HepG2 (cell line): ENCODE measurements around the gene SUDS3. TPM values are rescaled to one million over a fixed set of nuclear protein-coding genes. Genes with fewer than 3 reads are reported as not detected.

Experiments
- AGO2 ChIP-seq: fragments of 200-400 bp; formaldehyde crosslinking; optimal IDR thresholded peaks from 2 replicates; pipeline ENCODE3; 2017; ENCODE audit warnings: mild to moderate bottlenecking, low read depth, low read length, moderate library complexity
- ATRX ChIP-seq: sonication (generic); formaldehyde crosslinking; IDR thresholded peaks from 2 replicates; pipeline ENCODE4 v1.4.0; 2020; ENCODE audit warnings: missing genetic modification reagents, borderline replicate concordance
- CTCF ChIP-seq: sonication (generic); formaldehyde crosslinking; IDR thresholded peaks from 2 replicates; pipeline ENCODE4 v1.5.0; 2020; ENCODE audit warnings: mild to moderate bottlenecking, missing genetic modification reagents, moderate library complexity
- GZF1 ChIP-seq: sonication (generic); formaldehyde crosslinking; IDR thresholded peaks from 2 replicates; pipeline ENCODE4 v1.5.1; 2020; ENCODE audit warnings: mild to moderate bottlenecking, missing genetic modification reagents
- HOXA5 ChIP-seq: sonication (generic); formaldehyde crosslinking; IDR thresholded peaks from 2 replicates; pipeline ENCODE4 v1.4.0; 2020; ENCODE audit warnings: missing genetic modification reagents
- IKZF4 ChIP-seq: sonication (generic); formaldehyde crosslinking; IDR thresholded peaks from 2 replicates; pipeline ENCODE4 v1.5.1; 2020; ENCODE audit warnings: borderline replicate concordance, mild to moderate bottlenecking, low read depth, missing genetic modification reagents; ENCODE audit errors: not compliant biosample characterization
- KMT2B ChIP-seq: IDR thresholded peaks from 2 replicates; pipeline ENCODE4 v1.6.1; 2016; ENCODE audit warnings: missing genetic modification reagents, missing compliant biosample characterization
- MTERF4 ChIP-seq: sonication (generic); formaldehyde crosslinking; IDR thresholded peaks from 2 replicates; pipeline ENCODE4 v1.8.0; 2023; ENCODE audit warnings: mild to moderate bottlenecking, missing genetic modification reagents
- NFYB ChIP-seq: sonication (generic); formaldehyde crosslinking; IDR thresholded peaks from 2 replicates; pipeline ENCODE4 v1.4.0; 2020; ENCODE audit warnings: missing genetic modification reagents
- PBX3 ChIP-seq: sonication (generic); formaldehyde crosslinking; IDR thresholded peaks from 2 replicates; pipeline ENCODE4 v1.8.1; 2023; ENCODE audit warnings: missing genetic modification reagents, inconsistent platforms, borderline replicate concordance
- RAD51 ChIP-seq: fragments of 450-650 bp; IDR thresholded peaks from 2 replicates; pipeline ENCODE4 v1.6.1; 2016; ENCODE audit warnings: borderline replicate concordance
- REL ChIP-seq: sonication (generic); formaldehyde crosslinking; conservative IDR thresholded peaks from 2 replicates; pipeline ENCODE4 v1.8.0; 2022; ENCODE audit warnings: mild to moderate bottlenecking, missing genetic modification reagents, moderate library complexity
- SRSF4 ChIP-seq: fragments of 200-400 bp; formaldehyde crosslinking; IDR thresholded peaks from one replicate; pipeline ENCODE4 v1.6.1; 2018; ENCODE audit warnings: mild to moderate bottlenecking, low read depth, low read length, moderate library complexity; ENCODE audit not compliant: poor library complexity, severe bottlenecking
- TRIM22 ChIP-seq: fragments of 450-650 bp; IDR thresholded peaks from 2 replicates; pipeline ENCODE4 v1.6.1; 2017
- ZBTB21 ChIP-seq: sonication (generic); formaldehyde crosslinking; IDR thresholded peaks from 2 replicates; pipeline ENCODE4 v1.4.0; 2020; ENCODE audit warnings: missing genetic modification reagents
- ZFY ChIP-seq: sonication (generic); formaldehyde crosslinking; IDR thresholded peaks from 2 replicates; pipeline ENCODE4 v1.4.0; 2020; ENCODE audit warnings: missing genetic modification reagents
- ZNF615 ChIP-seq: sonication (generic); formaldehyde crosslinking; IDR thresholded peaks from 2 replicates; pipeline ENCODE4 v1.5.0; 2020; ENCODE audit warnings: mild to moderate bottlenecking, missing genetic modification reagents, borderline replicate concordance
- polyA plus RNA-seq, 8 experiments: library from polyadenylated mRNA; depleted of rRNA in 3 of 8; stranded (reverse) in 7 of 8; unstranded in 1 of 8; fragments of >200 nt; fragmentation: Illumina TruSeq in 4 of 8; extraction: Trizol in 4 of 8; gene quantifications; 2 replicates each; pipeline versions ENCODE4 v1.2.1 to v1.2.3, GENCODE V29; 2011 to 2016; ENCODE audit warnings: low read depth in 4 of 8, missing spikeins in 1 of 8, mixed read lengths in 1 of 8; ENCODE audit not compliant: insufficient read depth in 1 of 8
- total RNA-seq, 5 experiments: library from RNA; depleted of rRNA; stranded (reverse); fragments of >200 nt; fragmentation: Illumina TruSeq; extraction: Trizol; gene quantifications; 2 replicates each; pipeline ENCODE4 v1.2.3, GENCODE V29; 2016; ENCODE audit warnings: low read depth in 1 of 5

Gene SUDS3
- total and polyA plus RNA-seq, 2 of the 13 experiments (the other 11 are each of a cell fraction or from before 2014, with no cell fraction given) = 20.2 to 33.1 TPM

GRCh38 chr12:118376089-118377020, at the start of gene SUDS3 (continued):
- TF ChIP-seq REL (CRISPR knock-in tag) (no peak), CTCF (CRISPR knock-in tag) (peak; percentile 96), ZNF615 (CRISPR knock-in tag) (no peak), PBX3 (CRISPR knock-in tag) (no peak), AGO2 (peak; percentile 86), ATRX (CRISPR knock-in tag) (no peak), ZBTB21 (no peak), TRIM22 (no peak), SRSF4 (no peak), IKZF4 (CRISPR knock-in tag) (peak; percentile 54), GZF1 (0 out of 2 replicates have a peak, but pooled peaks have one; percentile 40), RAD51 (no peak), KMT2B (peak; percentile 97), HOXA5 (peak; percentile 58; the same call in 1 of the 2 replicates), NFYB (0 out of 2 replicates have a peak, but pooled peaks have one; percentile 19), ZFY (peak; percentile 76), MTERF4 (CRISPR knock-in tag) (peak; percentile 56; the same call in 1 of the 2 replicates)
